NK-92 treated with Interleukin-12 subunit alpha and Interleukin-12 subunit beta, amount 100 ng/mL, for 24 hours (cell line): ENCODE results near the gene WDR62.
A peak's percentile ranks its signal among the peaks of the same experiment; 100 is the strongest.

Experiments used
- DNase-seq: peaks from one replicate; lab custom pipeline; 2025; lab: John Stamatoyannopoulos, UW

The WDR62 gene

DNA sequence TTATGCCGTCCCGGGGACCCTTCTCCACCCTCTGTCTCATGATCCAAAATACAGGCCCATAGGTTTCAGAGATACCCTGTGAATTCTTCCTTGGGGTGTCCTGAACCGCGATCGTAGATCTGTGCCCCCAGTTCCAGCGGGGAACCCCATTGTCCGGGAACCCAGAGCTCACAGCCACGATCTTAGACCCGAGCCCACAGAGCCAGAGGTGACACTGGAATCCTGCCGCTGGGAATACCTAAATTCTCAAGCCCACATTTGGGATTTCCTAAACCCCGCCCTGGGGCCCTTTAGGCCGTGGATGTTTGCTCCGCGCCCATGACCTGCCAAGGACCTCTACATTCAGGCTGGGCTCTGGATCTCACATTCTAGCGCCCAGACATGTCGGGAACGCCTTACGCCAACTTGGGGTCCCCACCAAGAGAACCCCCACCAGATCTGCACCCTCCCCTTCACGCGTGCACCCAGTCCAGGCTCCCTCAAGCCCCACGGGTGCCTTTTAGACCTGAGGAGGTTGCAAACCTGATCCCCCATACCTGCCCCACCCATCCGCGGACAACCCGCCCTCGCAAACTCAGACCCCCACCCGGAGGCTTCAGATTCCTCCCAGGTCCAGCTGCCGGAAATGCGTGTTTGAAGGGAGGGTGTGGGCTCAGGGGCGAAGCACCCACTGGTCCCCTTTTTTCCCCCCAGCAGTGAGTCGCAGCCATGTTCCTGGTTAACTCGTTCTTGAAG is 85.8 kb downstream of the WDR62 start:
- DNase-seq, result peak; percentile 63

DNA sequence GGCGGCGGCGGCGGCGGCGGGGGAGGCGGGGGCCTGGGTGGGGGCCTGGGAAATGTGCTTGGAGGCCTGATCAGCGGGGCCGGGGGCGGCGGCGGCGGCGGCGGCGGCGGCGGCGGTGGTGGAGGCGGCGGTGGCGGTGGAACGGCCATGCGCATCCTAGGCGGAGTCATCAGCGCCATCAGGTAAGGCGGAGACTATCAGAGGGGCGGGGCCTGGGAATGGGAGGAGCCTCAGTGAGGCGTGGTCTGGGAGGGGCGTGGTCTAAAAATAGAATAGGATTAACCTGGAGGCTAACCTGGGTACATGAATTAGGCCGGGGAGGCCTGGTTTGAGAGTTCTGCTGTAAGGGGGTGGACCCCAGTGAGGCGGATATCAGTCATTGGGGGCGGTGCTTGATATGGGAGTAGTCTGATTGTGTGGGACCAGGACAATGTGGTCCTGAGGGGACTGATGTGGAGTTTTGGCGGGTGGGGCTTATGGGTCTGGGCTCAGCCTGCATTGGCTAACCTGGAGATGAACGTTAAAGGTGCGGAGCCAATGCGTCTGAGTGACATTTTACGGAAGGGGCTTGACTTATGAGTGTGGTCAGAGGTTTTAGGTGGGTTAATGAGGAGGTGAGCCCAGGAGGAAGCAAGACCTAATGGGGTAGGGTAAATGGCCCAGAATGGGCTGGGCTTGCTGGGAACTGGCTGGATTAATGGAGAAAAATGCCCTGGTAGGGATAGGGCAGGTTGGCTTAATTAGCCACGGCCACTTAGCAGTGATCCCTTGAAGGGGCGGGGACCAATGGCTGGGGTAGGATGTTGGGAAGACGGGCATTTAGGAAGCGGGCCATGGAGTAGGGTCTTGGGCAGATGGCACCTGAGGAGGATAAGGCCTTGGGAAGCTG is 86.6 kb downstream of the WDR62 start:
- DNase-seq, result peak; percentile 79

DNA sequence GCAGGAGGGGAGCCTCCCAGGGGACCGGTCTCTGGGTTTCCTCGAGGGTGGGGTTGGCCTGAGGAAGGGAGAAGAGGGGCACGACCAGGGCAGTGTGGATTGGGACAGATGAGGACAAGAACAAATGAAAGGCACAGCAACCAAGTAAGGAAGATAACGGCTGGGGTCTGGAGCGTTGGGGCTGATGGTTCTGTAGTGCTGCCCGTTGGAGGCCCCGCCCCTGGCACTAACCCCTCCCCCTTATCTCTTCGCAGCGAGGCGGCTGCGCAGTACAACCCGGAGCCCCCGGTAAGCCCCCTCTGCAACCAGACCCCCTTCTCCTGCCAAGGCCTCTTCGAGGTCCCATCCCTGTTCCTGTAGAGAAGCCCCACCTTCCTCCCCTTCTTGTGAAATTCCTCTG is 87.3 kb downstream of the WDR62 start:
- DNase-seq, result no peak

DNA sequence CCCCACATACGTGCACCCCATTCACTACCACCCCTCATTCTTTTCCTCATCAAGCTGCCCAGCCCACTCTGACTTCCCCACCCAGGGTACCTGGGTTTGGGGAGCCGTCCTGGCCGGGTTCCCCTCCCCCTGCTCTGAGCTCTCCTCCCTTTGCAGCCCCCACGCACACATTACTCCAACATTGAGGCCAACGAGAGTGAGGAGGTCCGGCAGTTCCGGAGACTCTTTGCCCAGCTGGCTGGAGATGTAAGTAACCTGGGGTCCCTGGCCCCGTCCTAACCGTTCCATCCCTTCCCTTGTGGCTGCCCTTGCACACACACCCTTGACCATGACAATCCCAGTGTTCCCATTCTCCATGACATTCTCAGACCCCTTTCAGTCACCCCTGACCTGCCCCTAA is 87.8 kb downstream of the WDR62 start:
- DNase-seq, result no peak

DNA sequence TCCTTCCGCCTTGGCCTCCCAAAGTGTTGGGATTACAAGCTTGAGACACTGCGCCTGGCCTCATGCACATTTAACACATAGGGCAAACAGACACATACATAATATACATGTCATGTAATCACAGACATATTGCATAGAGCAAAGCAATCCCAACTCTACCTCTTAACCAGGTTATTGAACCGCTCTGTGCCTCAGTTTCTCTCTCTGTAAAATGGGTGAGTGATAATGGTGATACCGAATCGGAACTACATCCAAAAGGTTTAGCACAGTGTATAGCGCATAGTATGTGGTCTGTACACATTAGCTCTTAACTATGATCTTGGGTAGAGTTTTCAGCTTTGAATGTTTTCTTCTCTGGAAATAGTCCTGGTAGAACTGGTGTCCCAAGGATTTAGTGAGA is 89.9 kb downstream of the WDR62 start:
- DNase-seq, result no peak

DNA sequence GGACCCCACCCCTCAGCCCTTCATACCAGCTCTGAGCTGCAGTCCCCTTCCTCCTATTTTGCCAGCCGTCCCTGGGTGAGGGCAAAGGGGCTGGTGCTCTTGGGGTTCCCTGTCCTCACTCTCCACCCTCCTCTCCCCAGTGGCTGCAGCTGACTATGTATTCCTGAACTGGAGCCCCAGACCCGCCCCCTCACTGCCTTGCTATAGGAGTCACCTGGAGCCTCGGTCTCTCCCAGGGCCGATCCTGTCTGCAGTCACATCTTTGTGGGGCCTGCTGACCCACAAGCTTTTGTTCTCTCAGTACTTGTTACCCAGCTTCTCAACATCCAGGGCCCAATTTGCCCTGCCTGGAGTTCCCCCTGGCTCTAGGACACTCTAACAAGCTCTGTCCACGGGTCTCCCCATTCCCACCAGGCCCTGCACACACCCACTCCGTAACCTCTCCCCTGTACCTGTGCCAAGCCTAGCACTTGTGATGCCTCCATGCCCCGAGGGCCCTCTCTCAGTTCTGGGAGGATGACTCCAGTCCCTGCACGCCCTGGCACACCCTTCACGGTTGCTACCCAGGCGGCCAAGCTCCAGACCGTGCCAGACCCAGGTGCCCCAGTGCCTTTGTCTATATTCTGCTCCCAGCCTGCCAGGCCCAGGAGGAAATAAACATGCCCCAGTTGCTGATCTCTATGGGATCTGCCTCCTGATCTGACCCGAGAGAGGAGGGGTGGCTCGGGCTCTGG is 95.1 kb downstream of the WDR62 start:
- DNase-seq, result no peak

DNA sequence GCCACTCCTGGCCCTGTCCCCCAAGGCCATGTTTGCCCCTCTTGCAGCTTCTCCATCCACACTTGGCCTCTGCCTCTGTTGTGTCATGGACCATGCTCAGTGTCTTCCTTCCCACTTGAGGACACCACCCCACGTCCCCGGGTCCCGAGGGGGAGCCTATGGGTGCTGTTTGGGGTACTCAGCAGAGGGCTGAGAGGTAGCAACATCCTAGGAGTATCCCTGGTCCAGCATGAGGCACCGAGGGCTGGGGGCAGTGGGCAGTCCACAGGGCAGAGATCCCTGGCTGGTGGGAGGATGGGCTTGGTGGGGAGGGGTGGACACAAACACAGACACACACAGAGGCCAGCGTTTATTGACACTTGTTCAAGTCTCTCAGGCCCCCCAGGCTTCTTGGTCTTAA is 95.9 kb downstream of the WDR62 start:
- no peak for DNase-seq

DNA sequence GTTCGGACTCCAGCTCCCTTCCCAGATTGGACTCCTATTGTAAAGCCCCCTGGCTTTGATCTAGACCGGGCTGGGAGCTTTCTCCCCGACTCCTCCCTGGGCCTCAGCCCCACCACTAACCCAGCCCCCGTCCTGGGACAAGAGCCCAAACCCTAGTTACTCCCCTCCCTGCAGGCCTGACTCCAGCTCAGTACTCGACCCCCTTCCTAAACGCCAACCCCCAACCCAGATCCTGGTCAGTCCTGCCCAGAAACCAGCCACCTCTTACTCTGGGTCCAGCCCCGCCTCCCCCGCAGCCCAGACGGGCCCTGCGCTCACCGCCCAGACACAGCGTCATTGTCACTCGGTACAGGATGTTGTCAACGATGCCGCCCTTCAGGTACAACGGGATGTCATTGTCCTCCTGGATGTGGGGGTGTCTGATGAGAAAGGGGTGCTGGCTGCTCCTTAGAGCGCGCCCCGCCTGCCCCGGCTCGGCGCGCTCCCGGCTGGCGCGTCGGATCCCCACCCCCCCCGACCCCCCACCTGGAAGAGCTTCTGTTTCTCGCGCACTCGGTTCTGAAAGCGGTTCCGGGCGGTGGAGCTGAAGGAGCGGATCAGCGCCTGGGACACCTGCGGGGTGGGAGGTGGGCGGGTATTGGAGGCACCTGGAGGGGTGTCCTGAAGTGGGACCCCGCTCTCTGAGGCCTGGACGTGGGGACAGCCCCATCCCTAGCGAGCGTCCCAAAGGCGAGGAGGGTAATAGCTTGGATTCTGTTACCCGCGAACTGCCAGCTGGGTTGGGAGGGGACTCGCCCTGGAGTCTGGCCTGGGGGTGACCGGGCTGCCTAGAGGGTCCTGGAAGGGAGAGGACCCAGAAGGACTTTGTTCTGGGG is 96.7 kb downstream of the WDR62 start:
- no peak for DNase-seq

DNA sequence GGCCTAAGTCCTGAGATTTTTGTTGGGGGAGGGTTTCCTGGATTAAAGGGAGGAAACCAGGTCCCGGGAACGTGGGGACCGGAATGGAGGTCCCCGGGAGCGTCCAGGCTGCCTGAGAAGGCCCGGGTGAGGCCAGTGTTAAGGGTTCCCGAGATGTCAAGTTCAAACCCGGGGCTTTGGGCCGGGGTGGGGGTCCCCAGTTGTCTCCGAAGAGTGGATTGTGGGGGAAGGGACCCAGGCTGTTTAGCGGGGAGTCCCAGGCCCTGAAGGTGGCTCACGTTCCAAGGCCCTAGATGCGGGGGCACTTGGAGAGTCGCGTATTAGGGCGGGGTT is 97.3 kb downstream of the WDR62 start:
- DNase-seq, result no peak

DNA sequence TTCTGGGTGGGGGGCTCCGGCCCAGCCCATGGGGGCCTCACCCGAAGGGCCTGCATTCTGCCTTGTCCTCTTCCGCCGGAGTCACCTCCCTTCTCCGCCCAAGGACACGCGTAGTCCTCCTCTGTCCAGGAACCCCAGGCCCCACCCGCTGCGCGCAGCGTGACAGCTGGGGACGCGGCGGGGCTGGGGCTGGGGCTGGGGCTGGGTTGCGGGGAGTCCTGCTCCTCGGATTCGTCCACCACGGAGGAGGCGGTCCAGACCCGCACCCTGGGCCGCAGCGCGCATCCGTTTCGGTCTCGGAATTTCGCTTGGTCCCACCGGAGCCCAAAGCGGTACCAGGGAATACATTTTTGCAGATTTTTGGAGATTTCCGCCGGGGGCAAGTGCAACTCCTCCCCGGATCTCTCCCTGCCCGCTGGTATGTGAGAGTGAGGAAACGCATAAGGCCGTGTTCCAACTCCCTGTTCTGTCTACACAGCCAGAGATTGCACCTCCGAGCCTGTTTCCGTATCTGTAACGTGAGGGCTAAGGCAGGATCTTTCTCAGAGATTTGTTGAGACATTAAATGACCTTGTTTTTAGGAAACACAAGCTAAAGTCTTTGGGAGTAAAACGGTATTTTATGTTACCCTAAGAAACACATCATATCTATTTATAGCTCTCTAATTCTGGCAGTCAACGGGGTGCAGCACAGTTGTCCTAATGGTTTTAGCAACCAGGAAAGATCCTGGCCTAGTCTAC is 97.8 kb downstream of the WDR62 start, which contains the start of gene COX7A1:
Gene COX7A1, minus strand, starts transcription at position 96 of the 740 bp plus-strand sequence. Its CDS starts 40 bp downstream, at position 56.
- DNase-seq, result no peak

DNA sequence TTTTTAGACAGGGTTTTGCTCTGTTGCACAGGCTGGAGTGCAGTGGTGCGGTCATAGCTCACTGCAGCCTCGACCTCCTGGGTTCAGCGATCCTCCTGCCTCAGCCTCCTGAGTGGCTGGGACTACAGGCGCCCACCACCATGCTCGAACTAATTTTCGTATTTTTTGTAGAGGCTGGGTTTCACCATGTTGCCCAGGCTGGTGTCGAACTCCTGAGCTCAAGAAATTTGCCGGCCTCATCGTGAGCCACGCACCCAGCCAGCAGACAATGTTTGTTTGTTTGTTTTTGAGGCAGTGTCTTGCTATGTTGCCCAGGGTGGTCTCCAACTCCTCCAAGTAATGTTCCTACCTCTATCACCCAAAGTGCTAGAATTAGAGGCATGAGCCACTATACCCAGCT is 98.4 kb downstream of the WDR62 start:
- no peak for DNase-seq
